VCaP (cell line): ENCODE results near the gene CIAO1.

Experiments used
- H3K27ac ChIP-seq: fragments of 450-650 bp; 2 replicates; pipeline ENCODE4 v1.5.1; 2017
- TF ChIP-seq, protein P1 (sequence below): fragments of 450-650 bp; conservative IDR thresholded peaks from 2 replicates; pipeline ENCODE4 v1.5.1; 2017; ENCODE audit warnings: mild to moderate bottlenecking, moderate library complexity

The CIAO1 gene

GRCh38 chr2:96296925-96297324 lies 30.9 kb downstream of the CIAO1 start:
- TF ChIP-seq, protein P1, sequence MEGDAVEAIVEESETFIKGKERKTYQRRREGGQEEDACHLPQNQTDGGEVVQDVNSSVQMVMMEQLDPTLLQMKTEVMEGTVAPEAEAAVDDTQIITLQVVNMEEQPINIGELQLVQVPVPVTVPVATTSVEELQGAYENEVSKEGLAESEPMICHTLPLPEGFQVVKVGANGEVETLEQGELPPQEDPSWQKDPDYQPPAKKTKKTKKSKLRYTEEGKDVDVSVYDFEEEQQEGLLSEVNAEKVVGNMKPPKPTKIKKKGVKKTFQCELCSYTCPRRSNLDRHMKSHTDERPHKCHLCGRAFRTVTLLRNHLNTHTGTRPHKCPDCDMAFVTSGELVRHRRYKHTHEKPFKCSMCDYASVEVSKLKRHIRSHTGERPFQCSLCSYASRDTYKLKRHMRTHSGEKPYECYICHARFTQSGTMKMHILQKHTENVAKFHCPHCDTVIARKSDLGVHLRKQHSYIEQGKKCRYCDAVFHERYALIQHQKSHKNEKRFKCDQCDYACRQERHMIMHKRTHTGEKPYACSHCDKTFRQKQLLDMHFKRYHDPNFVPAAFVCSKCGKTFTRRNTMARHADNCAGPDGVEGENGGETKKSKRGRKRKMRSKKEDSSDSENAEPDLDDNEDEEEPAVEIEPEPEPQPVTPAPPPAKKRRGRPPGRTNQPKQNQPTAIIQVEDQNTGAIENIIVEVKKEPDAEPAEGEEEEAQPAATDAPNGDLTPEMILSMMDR: no peak
- H3K27ac ChIP-seq: no peak overlapping the region

DNA sequence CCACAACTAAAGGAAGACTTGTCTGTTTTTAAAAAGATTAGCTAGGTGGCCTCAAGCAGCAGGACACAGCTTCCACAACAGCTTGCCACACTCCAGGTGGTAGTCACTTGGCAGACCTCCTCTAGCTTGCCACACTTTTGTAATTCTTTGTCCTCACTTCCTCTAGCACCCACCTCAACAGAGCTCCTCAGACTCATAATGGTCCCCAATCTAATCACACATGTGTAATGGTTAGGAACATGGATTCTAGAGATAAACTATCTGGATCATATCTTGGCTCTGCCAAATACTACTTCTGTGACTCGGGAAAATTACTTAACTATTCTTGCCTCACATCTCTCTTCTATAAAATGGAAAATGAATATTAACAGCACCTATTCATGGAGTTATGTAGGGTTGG lies 35.8 kb downstream of the CIAO1 start:
- no peak overlapping the region for H3K27ac ChIP-seq
- TF ChIP-seq, protein P1: no peak

GRCh38 chr2:96304606-96305005 lies 38.6 kb downstream of the CIAO1 start:
- TF ChIP-seq, protein P1: no peak
- H3K27ac ChIP-seq: peak overlapping the region; percentile 94

GRCh38 chr2:96305091-96305978 lies 39.3 kb downstream of the CIAO1 start, which contains the start of gene SNRNP200:
Gene SNRNP200 (minus strand): TSS chr2:96305546. CDS start chr2:96305437, 109 bp downstream.
- peak within 1 kb of the TSS; percentile 94 for H3K27ac ChIP-seq
- TF ChIP-seq, protein P1: no peak

- H3K27ac ChIP-seq: peak overlapping the region; percentile 94
- TF ChIP-seq, protein P1: no peak
Measured at GRCh38 chr2:96305979-96306308, 39.9 kb downstream of the CIAO1 start.

GRCh38 chr2:96306370-96306769 lies 40.3 kb downstream of the CIAO1 start:
- peak overlapping the region; percentile 94 for H3K27ac ChIP-seq
- TF ChIP-seq, protein P1: no peak

- H3K27ac ChIP-seq: no peak overlapping the region
- TF ChIP-seq, protein P1: no peak
Measured at GRCh38 chr2:96308248-96308647, 42.2 kb downstream of the CIAO1 start.
